ENCODE results near the gene BIRC7.

The BIRC7 gene

DNA sequence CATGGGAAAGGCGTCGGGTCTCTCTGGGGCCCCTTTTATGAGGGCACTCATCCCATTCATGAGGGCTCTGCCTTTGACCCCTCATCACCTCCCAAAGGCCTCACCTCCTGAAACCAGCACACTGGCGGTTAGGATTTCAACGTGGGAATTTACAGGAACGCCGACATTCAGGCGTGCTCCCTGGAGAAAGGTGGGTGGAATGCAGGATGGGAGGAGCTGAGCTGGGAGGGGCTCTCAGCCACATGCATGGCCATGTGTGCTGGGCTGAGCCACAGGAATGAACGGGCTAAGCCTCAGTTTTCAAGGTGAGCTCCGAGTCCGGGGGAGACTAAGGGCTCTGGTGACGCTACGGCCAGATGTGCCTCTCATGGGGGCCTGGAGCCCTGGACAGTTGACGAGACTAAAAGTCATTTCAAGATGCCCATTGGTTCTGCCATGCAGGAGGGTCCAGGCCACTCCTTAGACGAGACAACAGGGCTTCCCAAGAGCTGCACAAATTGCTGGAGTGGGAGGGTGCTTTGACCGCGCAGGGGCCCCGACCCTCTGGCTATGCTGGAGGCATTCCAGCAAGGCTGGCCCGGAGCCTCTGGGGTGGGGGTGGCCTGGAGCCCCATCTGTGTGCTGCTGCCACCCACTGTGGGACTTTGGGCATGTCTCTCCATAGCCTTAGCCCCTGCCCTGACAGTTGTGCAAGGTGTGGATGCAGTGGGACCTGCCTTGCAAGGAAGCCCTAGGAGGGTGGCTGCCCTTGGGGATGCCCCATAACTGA, 33.1 kb downstream of the BIRC7 start:
- DNase-seq: no peak

DNA sequence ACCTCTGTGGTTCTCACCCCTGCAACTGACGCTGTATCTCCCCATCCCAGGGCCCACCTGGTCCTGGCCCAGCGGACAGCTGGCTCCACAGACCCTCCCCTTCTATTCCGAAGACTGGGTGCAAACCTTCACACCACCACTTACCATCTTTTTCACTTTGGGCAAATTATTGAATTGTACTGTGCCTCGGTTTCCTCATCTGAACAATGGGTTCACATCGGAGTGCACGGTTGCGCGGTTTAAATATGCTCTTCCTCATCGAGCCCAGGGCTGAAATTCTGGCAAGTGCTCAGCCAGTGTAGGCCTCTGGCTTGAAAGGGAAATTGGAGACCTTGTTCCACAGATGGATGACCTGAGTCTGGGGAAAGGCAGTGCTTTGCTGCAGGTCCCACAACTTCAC, 34.0 kb downstream of the BIRC7 start:
- DNase-seq: no peak

DNA sequence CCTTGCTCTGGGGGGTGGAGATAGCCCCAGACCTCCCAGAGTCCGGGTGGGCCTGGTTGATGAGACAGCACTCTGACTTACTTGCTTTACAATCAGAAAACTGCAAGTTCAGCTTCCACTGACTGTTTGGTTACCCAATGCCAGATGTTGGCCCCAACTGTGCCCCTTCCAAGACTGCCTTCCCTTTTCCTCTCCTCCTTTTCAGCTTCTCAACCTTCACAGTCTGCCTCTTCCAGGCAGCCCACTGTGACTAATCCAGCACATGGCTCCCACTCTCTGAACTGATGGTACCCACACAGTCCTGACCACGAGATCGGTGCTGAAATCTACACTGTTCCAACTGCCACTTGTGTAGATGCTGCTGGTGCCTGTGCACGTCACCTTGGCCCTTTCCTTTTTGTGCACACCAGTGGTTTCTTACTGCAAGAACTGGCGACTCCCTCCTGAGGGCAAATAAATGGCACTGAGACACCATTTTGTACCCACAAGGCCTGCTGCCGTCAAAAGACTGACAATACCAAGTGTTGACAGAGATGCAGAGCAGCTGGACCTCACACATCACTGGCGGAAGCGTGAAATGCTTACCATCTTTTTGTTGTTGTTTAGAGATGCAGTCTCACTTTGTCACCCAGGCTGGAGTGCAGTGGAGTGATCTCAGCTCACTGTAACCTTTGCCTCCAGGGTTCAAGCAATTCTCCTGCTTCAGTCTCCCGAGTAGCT, 35.1 kb downstream of the BIRC7 start:
- DNase-seq: no peak

DNA sequence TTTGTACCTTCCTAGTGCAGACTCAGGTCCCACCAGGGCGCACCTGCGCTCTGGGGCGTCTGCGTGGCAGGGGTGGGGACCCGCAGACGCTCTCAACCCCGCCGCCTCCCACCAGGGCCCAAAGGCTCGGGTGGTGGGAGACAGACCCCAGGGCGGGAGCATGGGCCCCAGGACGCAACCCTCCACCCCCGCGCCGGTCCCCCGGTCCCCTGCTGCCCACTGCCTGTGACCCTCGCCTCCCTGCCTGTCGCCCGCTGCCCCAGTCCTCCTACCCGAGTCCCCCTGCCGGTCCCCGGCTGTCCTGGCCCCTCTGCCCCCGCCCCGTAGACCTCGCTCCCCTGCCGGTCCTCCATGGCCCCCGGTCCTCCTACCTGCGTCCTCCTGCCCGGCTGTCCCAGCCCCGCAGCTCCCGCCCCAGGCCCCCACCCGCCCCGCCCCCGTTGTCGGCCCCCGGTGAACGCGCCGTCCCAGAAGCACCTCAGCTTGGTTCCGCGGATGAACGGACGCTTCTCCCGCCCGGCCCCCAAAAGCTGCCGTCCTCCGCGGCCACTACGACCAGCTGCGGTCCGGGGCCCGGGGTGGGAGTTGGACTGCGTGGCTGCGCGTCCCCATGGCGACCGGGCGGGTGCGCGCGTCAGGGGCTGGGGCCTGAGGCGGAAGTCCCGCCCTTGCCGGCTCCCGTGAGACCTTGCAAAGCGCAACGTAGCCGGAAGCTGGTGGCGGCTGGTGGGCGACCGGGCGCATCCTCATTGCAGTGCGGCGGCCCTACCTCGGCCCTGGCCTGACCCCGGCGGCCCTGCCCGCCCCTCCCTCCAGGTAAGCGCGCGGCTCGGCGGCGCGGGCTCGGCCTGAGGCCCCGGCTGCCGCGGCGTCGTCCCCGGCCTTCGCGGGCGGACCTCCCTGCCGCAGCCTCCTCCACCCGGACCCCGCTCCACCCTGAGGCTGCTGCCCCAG, 36.7 kb downstream of the BIRC7 start, which contains the start of gene ARFGAP1:
ARFGAP1 (plus strand) TSS at position 709 of the 954 bp plus-strand sequence. CDS start 2,768 bp downstream, outside the sequence.
- DNase-seq: peak; percentile 66

DNA sequence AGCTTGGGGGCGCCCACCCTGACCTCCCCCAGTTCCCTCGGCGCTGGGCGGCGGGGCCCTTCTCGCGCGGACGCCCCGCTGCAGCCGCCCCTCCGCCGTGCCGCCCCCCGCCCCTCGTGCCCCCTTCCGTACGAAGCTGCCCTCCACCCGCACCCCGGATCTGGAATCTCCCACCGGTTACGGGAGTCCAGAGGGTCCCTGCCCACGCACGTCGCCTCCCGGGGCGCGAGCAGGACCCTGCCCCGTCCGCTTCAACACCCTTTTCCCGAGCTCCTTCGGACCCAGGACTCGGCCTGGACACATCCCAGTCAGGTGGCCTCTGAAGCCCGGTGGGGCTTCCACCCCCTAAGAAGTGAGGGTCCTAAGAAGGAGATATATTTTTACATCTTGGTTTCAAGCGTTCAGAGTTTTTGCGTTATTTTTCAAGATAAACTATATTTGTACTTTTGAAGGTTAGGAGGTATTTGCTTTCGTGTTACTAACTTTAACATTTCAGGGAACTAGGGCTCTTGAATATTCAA, 37.4 kb downstream of the BIRC7 start:
- DNase-seq: no peak

DNA sequence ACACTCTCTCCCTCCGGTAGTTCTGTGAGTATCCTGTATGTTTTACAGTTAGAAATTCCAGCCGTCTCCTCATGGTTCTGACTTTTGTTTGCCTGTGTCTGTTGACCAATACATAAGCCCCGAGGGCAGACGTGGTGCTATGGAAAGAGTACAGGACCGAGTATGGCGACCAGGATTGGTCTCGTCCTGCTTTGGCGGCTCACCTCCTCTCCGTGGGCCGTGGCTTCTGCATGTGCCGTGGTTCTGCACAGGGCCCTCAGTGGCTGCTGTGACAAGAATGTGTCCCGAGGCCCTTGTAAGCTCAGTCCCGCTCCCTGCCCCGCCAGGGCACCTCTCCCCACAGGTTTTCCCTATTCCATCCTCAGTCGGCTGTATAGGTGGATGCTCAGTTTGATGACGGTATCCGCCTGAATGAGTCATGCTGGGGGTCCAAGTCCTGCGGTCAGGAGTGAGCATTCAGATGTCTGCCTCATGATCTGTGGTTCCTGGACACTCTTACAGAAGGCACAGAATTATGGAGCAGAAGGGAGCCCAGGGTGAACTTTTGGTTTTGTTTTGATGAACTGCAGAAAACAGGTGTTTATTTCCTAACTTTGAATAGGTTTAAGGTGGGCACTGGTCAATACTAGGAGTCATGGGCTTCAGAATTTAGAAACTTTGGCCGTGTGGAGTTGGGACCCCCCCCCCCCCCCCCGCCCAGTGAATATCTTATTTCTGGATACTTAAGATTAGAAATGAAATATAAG, 38.1 kb downstream of the BIRC7 start:
- no peak for DNase-seq

DNA sequence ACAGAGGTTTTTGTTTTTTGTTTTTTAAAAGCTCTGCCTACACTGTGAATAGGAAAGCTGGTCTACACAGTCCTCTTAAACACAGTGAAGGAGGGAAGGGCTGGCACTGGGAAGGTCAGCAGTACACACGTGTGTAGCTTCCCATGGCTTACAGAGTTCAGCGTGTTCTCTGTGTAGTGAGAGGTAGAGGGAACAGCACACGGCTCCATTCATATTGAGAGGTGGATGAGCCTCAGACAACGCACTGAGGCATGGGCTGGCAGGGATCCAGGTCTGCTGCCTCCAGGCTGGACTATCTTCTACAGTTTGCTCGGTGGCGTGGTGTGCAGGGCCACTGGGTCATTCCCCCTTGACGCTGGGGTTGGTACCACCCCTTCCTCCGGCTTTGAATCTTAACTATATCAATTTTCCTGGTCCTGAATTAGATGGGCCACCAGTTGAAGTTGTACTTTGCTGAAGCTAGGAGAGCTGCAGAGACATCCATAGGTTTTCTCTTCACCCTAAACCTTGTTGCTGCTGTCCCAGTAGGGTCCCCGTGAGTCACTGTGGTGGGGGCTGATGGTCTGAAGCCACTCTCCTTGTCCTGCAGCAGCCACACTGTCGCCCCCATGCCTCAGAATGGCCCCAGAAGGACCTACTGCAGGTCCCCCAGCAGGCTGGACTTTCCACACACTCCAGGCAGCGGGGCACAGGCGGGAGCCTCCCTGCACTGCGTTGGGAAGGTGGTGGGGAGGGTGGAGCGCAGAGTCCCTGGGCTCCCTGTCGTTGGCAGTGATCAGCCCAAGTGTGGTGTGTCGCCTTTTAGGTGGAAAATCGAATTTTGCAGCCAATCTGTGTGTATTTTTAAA, 38.9 kb downstream of the BIRC7 start:
- no peak for DNase-seq

DNA sequence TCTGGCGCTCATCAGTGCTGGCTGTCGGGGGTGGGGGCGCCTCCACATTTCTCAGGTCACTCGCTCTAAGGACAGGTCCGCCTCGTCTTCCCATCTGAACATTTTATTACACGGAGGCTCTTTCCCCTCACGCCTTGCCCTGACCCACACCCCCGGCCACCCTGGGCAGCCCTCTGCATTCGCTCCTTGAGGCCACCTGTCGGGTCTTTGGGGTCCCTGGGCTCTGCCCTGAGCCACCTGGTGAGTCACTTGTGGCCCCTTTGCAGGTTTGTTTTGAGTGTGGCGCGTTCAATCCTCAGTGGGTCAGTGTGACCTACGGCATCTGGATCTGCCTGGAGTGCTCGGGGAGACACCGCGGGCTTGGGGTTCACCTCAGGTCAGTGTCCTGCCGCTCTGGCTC, 40.1 kb downstream of the BIRC7 start:
- no peak for DNase-seq

DNA sequence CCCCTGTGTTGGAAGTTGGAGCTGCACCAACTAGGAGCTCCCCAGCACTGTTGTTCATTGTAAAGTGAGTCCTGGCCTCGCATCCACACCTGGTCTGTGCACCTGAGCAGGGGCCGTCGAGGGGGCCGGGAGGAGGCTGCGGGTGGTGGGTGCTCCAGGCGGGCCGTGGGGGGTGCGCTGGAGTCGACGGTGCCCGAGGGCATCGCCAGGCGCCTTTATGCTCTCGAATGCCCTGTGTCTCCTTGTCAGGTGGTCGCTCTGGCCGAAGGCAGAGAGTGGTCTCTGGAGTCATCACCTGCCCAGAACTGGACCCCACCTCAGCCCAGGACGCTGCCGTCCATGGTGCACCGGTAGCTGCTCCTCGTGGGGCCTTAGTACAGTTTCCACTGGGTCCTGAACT, 41.3 kb downstream of the BIRC7 start:
- DNase-seq: no peak

DNA sequence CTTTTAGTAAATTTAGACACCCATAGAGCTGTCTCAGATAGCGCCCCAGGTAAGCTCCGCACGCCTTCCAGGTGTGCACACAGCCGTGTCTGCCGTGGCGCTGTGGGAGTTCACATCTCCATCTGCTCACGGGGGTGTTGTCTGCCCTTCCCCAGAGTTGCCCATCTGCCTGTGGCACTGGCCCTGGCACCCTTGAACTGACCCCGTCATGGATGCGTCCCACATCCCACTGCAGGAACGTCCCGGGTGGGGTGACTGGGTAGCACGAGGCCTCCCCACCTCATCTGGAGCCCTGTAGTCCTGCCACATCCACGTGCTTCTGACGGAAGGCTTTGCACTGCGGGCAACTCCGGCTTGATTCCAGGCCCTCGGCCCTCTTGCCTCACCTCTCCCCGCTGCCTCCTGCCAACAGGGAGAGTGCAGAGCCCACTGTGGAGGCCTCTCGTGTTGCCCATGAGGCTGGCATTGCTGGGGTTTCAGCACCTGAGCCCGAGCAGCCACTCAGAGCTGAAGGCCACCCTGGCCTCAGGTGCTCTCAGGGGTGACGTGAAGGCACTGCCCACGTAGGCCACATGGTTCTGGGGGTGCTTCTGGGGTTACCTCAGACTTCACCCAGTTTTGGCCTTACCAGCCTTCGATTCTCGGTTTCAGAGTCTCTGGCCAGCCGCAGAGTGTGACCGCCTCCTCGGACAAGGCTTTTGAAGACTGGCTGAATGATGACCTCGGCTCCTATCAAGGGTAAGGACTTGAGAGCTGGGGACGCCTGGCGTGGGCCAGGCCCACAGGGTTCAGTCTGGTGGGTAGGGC, 42.0 kb downstream of the BIRC7 start:
- DNase-seq: no peak

DNA sequence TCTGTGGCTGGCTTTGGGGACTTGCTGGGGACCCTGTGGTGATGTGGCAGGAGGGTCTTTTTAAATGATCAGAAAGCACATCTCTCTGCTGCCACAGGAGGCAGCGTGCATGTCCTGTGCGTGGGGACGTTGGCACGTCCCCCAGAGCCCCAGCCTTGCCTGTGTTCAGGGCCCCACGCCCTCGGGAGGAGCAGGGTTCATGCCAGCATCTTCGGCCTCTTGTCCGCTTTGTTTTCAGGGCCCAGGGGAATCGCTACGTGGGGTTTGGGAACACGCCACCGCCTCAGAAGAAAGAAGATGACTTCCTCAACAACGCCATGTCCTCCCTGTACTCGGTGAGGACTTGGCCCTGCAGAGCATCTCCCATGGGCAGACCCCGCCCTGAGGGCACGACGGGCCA, 43.0 kb downstream of the BIRC7 start:
- DNase-seq: no peak

DNA sequence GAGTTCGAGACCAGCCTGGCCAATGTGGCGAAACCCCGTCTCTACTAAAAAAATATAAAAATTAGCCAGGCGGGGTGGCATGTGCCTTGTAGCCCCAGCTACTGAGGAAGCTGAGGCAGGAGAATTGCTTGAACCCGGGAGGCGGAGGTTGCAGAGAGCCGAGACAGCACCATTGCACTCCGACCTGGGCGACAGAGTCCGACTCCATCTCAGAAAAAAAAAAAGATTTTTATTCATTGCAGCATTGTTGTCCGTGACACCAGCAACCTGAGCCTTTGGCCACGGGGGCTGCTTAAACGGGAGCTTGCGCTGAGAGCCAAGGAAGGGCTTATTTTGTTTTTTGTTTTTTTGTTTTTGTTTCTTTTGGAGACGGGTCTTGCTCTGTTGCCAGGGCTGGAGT, 44.2 kb downstream of the BIRC7 start:
- no peak for DNase-seq

DNA sequence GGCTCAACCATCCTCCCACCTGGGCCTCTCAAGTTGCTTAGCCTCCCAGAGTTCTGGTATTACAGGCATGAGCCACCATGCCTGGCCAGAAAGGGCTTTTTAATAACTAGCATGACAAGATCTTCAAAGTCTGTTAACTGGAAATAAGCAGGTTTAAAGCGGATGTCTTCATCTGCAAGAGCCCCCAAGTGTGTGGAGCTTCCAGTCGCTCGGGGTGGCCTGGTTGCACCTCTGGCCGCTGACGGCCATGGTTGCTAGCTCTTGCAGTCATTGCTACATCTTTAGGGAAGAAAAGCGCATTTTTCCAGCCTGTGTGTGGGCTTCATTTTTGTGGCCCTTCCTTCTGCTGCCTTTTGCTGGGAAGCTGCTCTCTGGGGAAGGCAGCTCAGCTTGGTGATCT, 44.7 kb downstream of the BIRC7 start:
- DNase-seq: no peak

DNA sequence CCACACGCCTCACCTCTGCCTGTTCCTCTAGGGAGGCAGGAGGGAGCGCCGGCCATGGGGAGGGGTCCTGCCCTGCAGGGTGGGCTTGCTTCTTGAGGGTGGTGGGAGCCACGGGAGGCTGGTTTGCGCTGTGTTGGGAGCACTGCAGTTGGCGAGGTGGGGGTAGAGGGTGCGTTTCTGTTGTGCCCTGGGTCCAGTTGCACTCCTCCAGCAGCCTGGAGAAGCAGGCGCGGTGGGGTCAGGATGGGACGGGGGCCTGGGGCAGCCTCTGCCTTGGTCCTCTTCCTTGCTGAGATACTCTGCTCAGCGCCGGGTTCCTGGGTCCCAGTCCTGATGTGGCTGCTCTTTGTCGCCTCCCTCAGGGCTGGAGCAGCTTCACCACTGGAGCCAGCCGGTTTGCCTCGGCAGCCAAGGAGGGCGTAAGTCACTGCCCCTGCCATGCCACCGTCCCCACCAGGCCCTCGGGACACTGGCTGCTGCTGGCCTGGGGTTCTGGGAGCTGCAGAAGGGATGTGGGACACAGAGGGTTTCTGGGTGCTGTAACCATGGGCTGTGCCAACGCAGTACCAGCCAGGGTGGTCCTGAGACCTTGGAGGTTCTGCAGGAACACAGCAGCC, 45.3 kb downstream of the BIRC7 start:
- DNase-seq: no peak

DNA sequence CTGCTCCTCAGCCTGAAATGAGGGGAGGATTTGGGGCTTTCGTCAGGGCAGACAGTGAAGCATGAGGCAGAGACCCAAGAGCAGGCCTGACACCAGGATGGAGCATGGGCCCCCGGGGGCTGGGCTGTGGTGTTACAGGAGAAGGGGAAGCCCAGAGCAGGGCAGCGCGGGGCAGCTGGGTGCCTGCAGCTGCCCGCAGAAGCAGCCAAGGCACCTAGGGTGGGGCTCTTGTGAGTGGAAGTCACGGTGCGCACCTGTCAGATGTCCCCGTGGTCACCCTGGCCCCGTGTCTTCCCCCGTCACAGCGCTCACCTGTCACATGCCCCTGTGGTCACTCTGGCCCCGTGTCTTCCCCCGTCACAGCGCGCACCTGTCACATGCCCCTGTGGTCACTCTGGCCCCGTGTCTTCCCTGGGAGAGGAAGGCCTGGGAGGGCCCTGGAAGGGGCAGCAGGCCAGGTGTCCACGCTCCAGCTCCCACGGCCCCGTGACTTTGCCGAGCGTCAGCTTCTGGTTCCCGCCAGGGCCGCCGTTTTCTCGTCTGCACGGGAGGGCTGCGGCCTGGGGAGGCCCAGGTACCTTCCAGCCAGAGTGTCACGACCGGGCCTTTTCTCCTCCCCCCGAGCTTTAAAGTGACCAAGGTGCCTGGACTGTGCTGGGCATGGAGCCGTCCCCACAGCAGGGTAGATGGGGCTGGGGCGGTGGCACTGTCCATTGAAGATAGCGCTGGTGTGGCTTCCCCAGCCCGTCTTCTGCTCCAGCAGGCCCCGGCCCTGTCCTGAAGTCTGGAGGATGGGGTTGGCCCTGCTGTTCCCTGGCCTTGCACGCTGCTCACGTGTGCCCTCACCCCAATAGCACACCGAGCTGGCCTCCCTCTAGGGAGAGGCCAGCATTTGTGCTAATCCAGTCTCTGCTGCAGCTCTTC, 46.3 kb downstream of the BIRC7 start:
- DNase-seq: no peak

DNA sequence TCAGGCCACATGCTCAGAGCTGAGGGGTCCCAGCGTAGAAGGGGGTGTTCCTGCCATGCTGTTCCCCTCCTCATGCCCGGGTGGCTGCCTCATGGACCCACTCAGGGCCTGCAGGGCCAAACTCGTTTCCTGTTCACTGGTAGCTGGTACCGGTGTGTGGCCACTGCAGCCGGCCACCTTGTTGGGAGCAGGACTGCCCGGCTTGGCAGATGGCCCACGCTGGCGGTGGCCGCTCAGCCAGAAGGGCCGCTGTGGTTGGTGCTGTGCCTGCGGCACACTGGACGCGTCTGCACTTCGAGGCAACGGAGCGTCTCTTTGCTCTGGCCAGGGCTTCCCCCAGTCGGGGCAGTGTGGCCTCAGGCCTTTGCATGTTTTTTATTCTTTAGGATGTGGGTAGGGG, 47.2 kb downstream of the BIRC7 start:
- no peak for DNase-seq

DNA sequence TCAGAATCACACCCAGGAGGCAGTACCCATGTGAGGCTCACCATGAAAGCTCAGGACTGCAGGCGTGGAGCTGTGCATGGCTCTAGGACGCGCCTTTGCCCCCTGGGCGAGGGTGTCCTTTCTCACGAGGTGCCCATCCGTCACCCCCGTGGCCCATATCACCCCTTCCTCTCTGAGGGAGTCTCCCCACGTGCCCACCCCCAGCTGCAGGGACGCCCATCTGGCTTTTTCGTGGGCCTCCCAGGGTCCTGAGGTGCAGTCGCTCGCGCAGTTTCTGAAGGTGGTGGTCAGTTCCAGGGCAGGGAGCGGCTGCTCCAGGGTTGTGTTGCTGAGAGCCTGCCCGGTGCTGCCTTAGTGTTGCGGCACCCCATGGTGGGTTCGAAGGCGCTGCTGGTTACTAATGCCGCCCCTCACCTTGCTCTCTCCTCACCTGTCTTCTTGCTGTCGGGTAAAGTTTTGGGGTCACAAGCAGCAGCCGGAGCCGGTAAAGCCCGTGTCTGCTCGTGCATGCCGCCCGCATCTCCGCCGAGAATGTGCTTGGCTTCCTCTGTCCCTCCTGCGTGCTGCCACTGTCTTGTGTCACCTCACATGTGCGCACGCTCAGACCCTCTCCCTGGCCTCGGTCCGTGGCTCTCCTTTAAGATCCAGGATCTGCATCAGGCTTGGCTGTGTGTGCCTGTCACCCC, 47.8 kb downstream of the BIRC7 start:
- no peak for DNase-seq

DNA sequence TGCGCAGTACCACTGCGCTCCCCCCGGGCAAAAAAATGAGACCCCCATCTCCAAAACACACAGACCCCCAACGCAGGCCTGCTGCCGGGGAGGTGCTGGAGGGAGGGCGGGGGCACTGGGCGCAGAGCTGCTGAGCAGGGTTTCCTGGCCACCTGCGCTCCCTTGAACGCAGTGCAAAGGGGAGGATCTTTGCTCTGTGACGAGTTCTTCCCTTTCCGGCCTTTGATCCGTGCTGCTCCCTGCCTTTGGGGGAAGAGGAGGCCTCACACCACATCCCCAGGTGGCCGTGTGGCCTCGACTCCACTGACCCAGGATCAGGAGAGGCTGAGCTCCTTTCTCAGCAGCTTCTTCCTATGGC, 48.4 kb downstream of the BIRC7 start:
- no peak for DNase-seq

Measured in T1000 (cell line).